Left lobe of liver (tissue), 2 donors: ENCODE results near the gene ROBO4. TPM values are rescaled to one million over a fixed set of nuclear protein-coding genes. Genes with fewer than 3 reads are reported as not detected.

Experiments
- ATAC-seq: fragments of 200-7000 bp; cut with Tn5 transposase; one replicate; pipeline ENCODE4 v1.9.1; 2020; ENCODE audit warnings: mild to moderate bottlenecking, moderate library complexity
- DNase-seq: peaks from one replicate; pipeline ENCODE4 v3.0.0-alpha.2; 2020; ENCODE audit warnings: low spot score
- total RNA-seq: library from RNA; stranded (reverse); gene quantifications from one replicate; pipeline ENCODE4 v1.2.1, GENCODE V29; 2021
- donor health status: DM: no; HTN: no; CAD: no; lungs with moderate emphysema.
- donor health status: DM: no; HTN: yes; CAD: no.

The ROBO4 gene
- total RNA-seq, 1 donor from 2014 or later: 6.3 TPM

DNA sequence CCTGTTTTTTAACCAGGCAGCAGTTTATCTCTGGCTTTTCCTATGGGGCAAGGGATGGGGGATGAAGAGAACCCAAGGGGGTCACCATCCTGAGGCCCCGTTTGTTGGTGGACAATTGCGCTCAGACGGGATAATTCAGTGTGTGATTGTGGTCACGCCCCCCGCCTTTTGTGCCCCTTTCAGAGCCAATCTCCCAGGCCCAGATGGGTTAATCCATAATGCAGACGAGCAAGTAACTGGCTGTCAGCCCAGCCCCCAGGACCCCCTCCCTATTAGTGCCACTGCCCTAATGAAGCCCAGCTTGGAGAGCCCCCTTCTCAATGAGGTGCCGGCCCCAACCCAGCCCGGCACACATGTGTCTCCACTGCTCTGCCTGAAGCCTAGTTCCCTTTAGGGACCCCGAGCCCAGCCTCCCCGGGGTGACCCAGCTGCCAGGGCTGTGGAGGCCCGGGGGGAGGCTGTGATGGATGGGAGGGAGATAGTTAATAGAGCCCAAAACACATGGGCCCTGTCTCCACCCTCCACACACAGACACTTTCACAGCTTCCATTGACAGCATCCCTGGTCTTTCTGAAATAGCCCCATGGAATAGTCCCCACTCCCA, 51.5 kb downstream of the ROBO4 start:
- DNase-seq: no peak
- no peak for ATAC-seq

DNA sequence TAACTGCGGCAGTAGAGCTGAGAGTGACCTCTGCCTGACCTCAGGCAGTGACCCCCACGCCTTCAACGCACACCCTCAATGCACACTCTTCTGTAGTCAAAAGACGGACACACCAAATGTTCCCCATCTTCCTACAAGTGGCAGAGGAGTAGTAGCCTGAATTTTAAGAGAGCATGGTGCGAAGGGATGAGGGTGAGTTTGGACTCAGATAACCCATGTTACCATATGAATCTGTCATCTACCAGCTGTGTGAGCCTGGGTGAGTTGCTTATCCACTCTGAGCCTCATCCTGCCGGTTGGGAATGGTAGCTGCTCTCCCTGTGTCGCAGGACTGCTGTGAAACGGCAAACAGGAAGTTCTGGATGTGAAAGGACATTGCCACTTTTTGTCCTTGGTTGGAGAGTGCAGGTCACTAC, 53.0 kb downstream of the ROBO4 start:
- DNase-seq: no peak
- no peak for ATAC-seq

- DNase-seq: no peak
- no peak for ATAC-seq
Measured at GRCh38 chr11:124843616-124843910, 54.1 kb downstream of the ROBO4 start.

- DNase-seq: no peak
- ATAC-seq: no peak
Measured at GRCh38 chr11:124842305-124842704, 55.4 kb downstream of the ROBO4 start.

DNA sequence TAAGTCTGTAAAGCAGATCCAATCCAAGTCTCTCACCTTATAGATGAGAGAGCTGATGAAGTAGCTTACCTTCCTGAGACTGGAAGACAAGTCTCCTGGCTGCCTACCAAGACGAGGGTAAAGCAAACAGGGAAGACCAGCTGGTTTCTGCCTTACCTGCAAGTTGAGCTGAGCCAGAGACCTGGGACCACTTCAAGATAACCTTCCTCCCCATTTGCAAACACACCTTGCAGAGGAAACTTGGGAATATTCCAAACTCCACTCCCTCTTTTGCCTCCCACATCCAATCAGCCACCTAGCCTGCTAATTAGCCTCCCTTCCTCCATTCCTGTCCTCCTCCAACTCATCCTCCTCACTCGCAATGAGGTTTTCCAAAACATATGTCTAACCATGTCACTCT, 55.8 kb downstream of the ROBO4 start:
- ATAC-seq: no peak
- no peak for DNase-seq

DNA sequence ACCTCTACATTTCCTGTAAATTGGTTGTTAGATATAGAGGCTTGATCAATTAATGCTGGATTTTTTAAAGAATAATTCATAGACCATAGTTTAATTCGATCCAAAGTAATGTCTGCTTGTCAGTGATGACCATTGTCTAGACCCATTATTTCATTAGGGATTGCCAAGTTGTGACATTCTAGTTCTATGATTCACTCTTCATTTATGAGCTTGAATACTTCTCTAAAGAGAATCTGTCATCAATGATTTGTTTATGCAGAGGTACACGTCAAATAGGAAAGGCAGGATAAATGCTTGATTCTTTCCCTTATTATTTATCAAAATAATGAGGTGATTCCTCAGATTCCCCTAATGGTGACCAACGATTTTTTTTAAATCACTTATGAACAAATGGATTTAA, 56.5 kb downstream of the ROBO4 start:
- DNase-seq (no peak), ATAC-seq (no peak)

DNA sequence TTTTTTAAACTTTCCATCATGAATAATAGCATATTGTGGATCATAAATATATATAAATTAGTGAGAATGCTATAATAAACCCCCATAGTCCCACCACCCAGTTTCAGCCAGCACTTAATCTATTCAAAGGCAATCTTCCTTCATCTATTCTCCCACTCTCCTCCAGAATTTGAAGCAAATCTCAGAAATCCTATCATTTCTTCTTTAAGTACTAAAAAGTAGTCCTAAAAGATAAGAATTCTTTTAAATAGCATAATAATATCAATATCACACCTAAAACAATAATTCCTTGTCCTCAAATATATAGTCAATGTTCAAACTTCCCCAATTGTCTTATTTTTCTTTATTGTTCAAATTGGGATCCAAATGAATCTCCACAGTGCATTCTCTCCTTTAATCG, 57.0 kb downstream of the ROBO4 start:
- ATAC-seq (no peak), DNase-seq (no peak)

DNA sequence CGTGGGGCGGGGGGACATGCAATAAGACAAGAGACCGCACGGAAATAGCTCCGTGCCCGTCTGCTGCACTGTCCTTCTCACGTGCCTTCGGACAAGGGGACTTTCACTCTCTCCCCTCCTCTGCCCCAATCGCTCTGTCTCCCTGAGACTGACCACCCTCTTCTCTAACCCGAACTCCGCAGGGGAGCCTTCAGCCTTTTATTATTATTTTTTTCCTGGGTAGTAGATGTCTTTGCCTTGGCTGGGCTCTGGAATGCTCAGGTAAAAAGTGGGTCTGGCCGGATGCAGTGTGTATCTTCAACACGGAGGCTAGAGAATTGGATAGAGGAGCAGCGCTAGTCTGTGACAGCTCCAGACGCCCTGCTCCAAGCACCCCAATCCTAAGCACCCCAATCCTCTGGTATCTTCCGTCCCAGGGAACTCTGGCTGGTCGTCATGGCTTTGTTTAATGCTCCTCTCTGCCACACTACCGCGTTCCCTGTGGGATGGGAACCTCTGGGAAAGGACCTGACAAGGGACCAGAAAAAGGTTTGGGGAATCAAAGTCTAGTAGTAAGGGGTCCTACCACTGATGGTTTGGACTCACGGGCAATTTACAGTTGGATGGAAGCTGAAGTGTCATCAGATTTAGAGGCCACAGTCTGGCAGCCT, 57.6 kb downstream of the ROBO4 start:
- ATAC-seq (no peak), DNase-seq (no peak)

DNA sequence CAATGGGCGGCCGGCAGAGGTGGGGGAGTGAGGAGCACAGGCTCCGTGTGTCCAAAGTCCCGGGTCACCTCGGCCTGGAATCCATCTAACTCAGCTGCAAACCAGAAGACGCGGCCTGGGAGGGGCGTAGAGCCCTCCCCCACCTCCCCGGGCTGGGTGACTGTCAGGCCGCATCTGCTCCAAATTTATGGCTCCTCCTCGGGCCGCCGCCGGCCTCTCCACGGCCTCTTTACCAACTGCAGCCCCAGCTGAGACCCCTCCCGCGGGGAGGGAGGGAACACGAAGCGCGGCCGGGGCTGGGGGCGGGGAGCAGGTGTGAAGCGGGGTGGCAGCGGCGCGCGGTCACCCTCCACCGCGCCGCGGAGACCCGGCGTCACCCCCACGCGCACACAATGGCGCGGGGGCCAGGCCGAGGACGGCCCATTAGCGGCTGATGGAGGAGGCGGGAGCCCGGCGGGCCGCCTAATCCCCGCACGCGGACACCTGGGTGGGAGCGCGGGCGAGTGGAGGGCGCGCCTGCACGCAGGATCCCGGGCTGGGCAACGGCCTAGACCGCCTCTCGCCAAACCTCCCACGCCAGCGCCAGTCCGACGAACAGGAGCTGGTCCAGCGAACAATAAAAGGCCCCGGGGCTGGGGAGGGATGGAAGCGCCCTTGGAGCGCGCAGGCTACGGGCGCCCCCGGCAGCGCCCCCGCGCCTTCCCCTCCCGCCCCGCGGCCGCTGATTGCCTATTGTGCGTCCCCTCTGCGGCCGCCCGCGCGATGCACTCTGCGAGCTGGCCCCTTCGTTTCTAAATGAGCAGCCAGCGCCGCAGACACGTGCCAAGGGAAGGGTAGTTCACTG, 58.3 kb downstream of the ROBO4 start:
- DNase-seq (no peak), ATAC-seq (peak; percentile 8)

- ATAC-seq (no peak), DNase-seq (no peak)
Measured at GRCh38 chr11:124838805-124839127, 58.9 kb downstream of the ROBO4 start.

- no peak for DNase-seq
- ATAC-seq: peak; percentile 66
Measured at GRCh38 chr11:124837491-124837856, 60.2 kb downstream of the ROBO4 start.

GRCh38 chr11:124835918-124836317, 61.7 kb downstream of the ROBO4 start:
- ATAC-seq (no peak), DNase-seq (no peak)

- ATAC-seq (no peak), DNase-seq (no peak)
Measured at GRCh38 chr11:124834526-124835180, 63.0 kb downstream of the ROBO4 start.

Other genes starting within 250 kb of the ROBO4 start
- 34.4 TPM for gene SIAE, start 224.1 kb downstream of the ROBO4 start, total RNA-seq
- gene SPA17, start 224.0 kb downstream of the ROBO4 start, total RNA-seq: 0.86 TPM
- gene NRGN, start 157.9 kb downstream of the ROBO4 start, total RNA-seq: 1.4 TPM
- gene VSIG2, start 145.6 kb downstream of the ROBO4 start, total RNA-seq: 1.3 TPM
- 10.5 TPM for gene ESAM, start 135.6 kb downstream of the ROBO4 start, total RNA-seq
- gene MSANTD2, start 97.5 kb downstream of the ROBO4 start, total RNA-seq: 4.9 TPM
- gene ROBO3, start 32.4 kb downstream of the ROBO4 start, total RNA-seq: 1.5 TPM
- not detected for gene HEPN1, start 21.4 kb upstream of the ROBO4 start, total RNA-seq
- 27.2 TPM for gene HEPACAM, start 38.2 kb upstream of the ROBO4 start, total RNA-seq
- gene CCDC15, start 56.3 kb upstream of the ROBO4 start, total RNA-seq: 0.48 TPM
- 3.1 TPM for gene SLC37A2, start 165.4 kb upstream of the ROBO4 start, total RNA-seq
- 9.3 TPM for gene TMEM218, start 213.8 kb upstream of the ROBO4 start, total RNA-seq